Measurements from ENCODE around the gene F2R. TPM values are rescaled to one million over a fixed set of nuclear protein-coding genes. Genes with fewer than 3 reads are reported as not detected.
A peak's percentile ranks its signal among the peaks of the same experiment; 100 is the strongest.

F2R gene
- total and polyA plus RNA-seq, 2 donors (not counting 3 experiments of a cell fraction or from before 2014, with no cell fraction given), result 342 to 599 TPM

DNA sequence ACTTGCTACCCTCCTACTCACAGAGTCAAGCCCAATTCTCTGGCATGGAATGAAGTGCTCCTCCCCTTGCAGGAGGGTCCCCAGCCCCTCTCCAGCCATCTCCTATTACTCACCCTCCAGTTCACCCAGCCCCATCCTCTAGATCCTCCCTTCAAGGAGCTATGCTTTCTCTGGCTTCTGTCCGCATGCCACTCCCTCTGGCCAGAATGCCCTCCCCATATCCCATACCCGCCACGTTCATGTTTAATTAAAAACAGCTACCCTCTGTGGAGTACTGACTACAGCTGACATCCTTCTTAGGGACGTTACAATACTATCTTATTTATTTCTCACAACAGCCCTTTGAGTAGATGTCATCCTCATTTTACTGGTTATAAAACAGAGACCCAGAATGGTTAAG, 3.0 kb downstream of the F2R start:
- ChIA-PET POLR2A (interaction anchor here (0.5 to 1.4 kb wide), 3 partner anchors 9 to 58 kb away, joined by 3 to 4 read pairs (median 3); no protein-coding TSS in a partner anchor), CTCF (interaction anchor here (0.5 to 9.8 kb wide), 5 partner anchors 27 to 124 kb away, joined by 3 to 79 read pairs (median 6); no protein-coding TSS in a partner anchor)
- BruUV-seq (replicated peaks), result no TSS peak
- H3K9me1 ChIP-seq (replicated peaks; ENCODE audit: control insufficient read depth, extremely low read depth, insufficient read depth, low read length), result no peaks in the 10 kb centered on the region
- H3K9me3 ChIP-seq (replicated peaks; ENCODE audit: control insufficient read depth, insufficient read depth, low read length), result no peaks in the 10 kb centered on the region
- peak overlapping the region; percentile 93 for H3K4me2 ChIP-seq (ENCODE audit: insufficient read depth, low read length)
- H4K20me1 ChIP-seq (replicated peaks; ENCODE audit: control insufficient read depth, extremely low read depth, insufficient read depth, low read length), result peaks cover 19% of the 10 kb centered on the region
- peak overlapping the region in 2 of 3 experiments; percentile 19 to 100 for H3K4me3 ChIP-seq (replicated peaks in 1 of 3; ENCODE audit: insufficient read depth in 1 of 3, low read depth in 1 of 3, low read length in 3 of 3)
- H3K4me1 ChIP-seq (ENCODE audit: control insufficient read depth, extremely low read depth, insufficient read depth, low read length), result peaks cover 48% of the 10 kb centered on the region
- H2AFZ ChIP-seq (ENCODE audit: low read depth, low read length), result no peak overlapping the region
- intact Hi-C loops (cut with micrococcal nuclease) (loop anchor here (1.0 to 5.0 kb wide), 4 partner anchors 20 to 773 kb away; partner anchors contain the start of genes F2RL1 and WDR41), dilution Hi-C loops (cut with MboI; ENCODE audit: extremely low pct_ligation_motif_present, low sequenced_read_pairs) (no loop called here)
- peak overlapping the region; percentile 100 for H3K9ac ChIP-seq (replicated peaks; ENCODE audit: extremely low read depth, insufficient read depth, low read length)
- peaks cover 79% of the 10 kb centered on the region for H3K79me2 ChIP-seq (ENCODE audit: control insufficient read depth, insufficient read depth, low read length)
- peak overlapping the region; percentile 89 for H3K27ac ChIP-seq (ENCODE audit: insufficient read depth, low read depth, low read length)
- peaks cover 2 to 12% of the 10 kb centered on the region in 2 experiments for H3K36me3 ChIP-seq (ENCODE audit: control insufficient read depth in 2 of 2, extremely low read depth in 1 of 2, insufficient read depth in 2 of 2, low read length in 2 of 2)
- FAIRE-seq (no peak), DNase-seq (ENCODE audit: low read depth, low spot score) (no peak)
- TF ChIP-seq MAX (IDR thresholded peaks at IDR 0.05; ENCODE audit: insufficient read depth, insufficient read length) (no peak), GATA2 (IDR thresholded peaks at IDR 0.05; ENCODE audit: insufficient read depth, insufficient read length, low read depth, low read length) (no peak), EZH2 (IDR thresholded peaks at IDR 0.05; ENCODE audit: borderline replicate concordance, low read depth, low read length, severe bottlenecking) (no peak)
- TF ChIP-seq, protein P1, sequence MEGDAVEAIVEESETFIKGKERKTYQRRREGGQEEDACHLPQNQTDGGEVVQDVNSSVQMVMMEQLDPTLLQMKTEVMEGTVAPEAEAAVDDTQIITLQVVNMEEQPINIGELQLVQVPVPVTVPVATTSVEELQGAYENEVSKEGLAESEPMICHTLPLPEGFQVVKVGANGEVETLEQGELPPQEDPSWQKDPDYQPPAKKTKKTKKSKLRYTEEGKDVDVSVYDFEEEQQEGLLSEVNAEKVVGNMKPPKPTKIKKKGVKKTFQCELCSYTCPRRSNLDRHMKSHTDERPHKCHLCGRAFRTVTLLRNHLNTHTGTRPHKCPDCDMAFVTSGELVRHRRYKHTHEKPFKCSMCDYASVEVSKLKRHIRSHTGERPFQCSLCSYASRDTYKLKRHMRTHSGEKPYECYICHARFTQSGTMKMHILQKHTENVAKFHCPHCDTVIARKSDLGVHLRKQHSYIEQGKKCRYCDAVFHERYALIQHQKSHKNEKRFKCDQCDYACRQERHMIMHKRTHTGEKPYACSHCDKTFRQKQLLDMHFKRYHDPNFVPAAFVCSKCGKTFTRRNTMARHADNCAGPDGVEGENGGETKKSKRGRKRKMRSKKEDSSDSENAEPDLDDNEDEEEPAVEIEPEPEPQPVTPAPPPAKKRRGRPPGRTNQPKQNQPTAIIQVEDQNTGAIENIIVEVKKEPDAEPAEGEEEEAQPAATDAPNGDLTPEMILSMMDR (IDR thresholded peaks at IDR 0.05; ENCODE audit: extremely low read depth in 1 of 2, insufficient read depth in 1 of 2, low read depth in 1 of 2, low read length in 2 of 2), result no peak
- H3K27me3 ChIP-seq (ENCODE audit: control insufficient read depth in 2 of 2, insufficient read depth in 2 of 2, low read length in 2 of 2), result no peaks in the 10 kb centered on the region

Data from endothelial cell of umbilical vein (primary cell).